GM06990 (cell line): ENCODE data around the gene NAP1L5.

Experiments
- DNase-seq: peaks from one replicate; pipeline ENCODE4 v3.0.0-alpha.2; 2011; ENCODE audit not compliant: insufficient read length; ENCODE audit errors: extremely low read depth
- H3K27me3 ChIP-seq: replicated peaks from 2 replicates; pipeline ENCODE4 v1.6.0; 2011; ENCODE audit warnings: low read length; ENCODE audit not compliant: control insufficient read depth, insufficient read depth
- H3K36me3 ChIP-seq: 2 replicates; pipeline ENCODE4 v1.5.1; 2011; ENCODE audit warnings: low read length; ENCODE audit not compliant: control insufficient read depth, insufficient read depth
- H3K4me3 ChIP-seq: replicated peaks from 2 replicates; pipeline ENCODE4 v1.5.1; 2011; ENCODE audit warnings: low read depth, mild to moderate bottlenecking, control low read depth, low read length
- TF ChIP-seq, protein P1 (sequence below): IDR thresholded peaks from 2 replicates; pipeline ENCODE4 v1.5.1; 2011; ENCODE audit warnings: low read length, control low read depth, mild to moderate bottlenecking, inconsistent platforms; ENCODE audit not compliant: insufficient read depth, poor library complexity, severe bottlenecking

NAP1L5 gene

DNA sequence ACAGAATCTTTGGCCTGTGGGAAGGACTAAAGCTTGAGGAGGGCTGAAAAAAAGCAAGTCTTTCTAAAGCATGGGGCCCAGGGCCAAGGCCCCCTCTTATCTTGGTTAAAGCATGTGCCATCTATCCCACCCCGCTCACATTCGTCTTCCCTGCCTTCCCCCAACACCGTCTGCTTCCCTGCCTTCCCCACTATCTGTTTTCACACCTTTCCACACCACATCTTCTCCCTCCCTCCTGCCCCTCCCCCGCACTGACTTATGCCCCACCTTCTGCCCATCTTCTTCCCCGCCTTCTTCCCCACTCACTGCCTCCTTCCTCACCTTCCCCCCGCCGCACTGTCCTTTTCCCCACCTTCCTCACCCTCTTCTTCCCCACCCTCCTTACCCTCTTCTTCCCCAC lies 890 bp upstream of the NAP1L5 start:
- Histone ChIP-seq H3K27me3 (no peaks in the 10 kb centered on the region), H3K36me3 (no peaks in the 10 kb centered on the region; the same call in 1 of the 2 replicates), H3K4me3 (no peak overlapping the region)
- TF ChIP-seq, protein P1, sequence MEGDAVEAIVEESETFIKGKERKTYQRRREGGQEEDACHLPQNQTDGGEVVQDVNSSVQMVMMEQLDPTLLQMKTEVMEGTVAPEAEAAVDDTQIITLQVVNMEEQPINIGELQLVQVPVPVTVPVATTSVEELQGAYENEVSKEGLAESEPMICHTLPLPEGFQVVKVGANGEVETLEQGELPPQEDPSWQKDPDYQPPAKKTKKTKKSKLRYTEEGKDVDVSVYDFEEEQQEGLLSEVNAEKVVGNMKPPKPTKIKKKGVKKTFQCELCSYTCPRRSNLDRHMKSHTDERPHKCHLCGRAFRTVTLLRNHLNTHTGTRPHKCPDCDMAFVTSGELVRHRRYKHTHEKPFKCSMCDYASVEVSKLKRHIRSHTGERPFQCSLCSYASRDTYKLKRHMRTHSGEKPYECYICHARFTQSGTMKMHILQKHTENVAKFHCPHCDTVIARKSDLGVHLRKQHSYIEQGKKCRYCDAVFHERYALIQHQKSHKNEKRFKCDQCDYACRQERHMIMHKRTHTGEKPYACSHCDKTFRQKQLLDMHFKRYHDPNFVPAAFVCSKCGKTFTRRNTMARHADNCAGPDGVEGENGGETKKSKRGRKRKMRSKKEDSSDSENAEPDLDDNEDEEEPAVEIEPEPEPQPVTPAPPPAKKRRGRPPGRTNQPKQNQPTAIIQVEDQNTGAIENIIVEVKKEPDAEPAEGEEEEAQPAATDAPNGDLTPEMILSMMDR = no peak
- no peak for DNase-seq

GRCh38 chr4:88697141-88697540 lies 488 bp downstream of the NAP1L5 start:
- TF ChIP-seq, protein P1 = no peak
- Histone ChIP-seq H3K4me3 (peak overlapping the region; percentile 67), H3K36me3 (no peaks in the 10 kb centered on the region), H3K27me3 (no peaks in the 10 kb centered on the region)
- DNase-seq = peak; percentile 6

DNA sequence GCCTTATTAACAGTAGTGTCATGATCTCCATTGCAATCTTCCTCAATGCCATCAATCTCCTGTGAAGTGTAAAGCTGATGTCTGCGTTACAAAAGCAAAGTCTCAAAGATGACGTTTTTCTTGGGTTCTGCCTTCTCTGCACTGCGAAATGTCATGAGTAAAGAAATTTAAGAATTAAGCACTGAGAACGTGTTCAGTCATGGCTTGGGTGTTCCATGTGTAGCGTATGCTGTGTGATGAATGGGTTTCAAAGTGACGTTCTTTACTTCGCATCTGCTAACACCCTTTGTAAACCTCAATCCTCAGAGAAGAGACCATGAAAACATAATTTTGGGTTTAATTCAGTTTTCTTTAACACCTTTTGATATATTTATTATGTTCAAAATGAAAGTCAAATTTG lies 999 bp downstream of the NAP1L5 start:
- Histone ChIP-seq H3K27me3 (no peaks in the 10 kb centered on the region), H3K4me3 (no peak overlapping the region), H3K36me3 (no peaks in the 10 kb centered on the region)
- no peak for DNase-seq
- TF ChIP-seq, protein P1 = no peak

DNA sequence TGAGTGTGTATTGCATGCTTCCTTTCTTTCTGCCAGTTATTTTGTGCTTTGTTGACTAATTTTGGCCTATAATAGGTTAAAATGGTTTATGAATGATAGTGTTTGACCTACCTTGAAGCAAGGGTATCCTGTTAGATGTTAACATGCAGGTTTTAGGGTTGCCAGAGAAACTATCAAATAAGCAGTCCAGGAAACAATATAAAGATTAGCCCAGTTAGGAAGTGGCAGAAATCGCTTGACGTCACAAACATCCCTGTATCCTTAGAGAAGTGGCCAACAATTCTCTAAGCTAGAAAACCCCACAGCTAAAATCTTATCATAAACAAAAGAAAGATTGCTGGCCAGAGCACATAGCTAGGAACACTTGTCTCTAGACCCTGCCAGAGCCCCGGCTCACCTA lies 3.8 kb downstream of the NAP1L5 start:
- H3K4me3 ChIP-seq = no peak overlapping the region
- DNase-seq = no peak
- TF ChIP-seq, protein P1 = no peak
- H3K36me3 ChIP-seq = no peaks in the 10 kb centered on the region
- H3K27me3 ChIP-seq = no peaks in the 10 kb centered on the region

- TF ChIP-seq, protein P1 = no peak
- no peak for DNase-seq
- Histone ChIP-seq H3K4me3 (no peak overlapping the region), H3K36me3 (no peaks in the 10 kb centered on the region), H3K27me3 (no peaks in the 10 kb centered on the region)
Observed at GRCh38 chr4:88690355-88690754, 7.3 kb downstream of the NAP1L5 start.

GRCh38 chr4:88681209-88681608 lies 16.4 kb downstream of the NAP1L5 start:
- TF ChIP-seq, protein P1 = no peak
- no peaks in the 10 kb centered on the region for H3K27me3 ChIP-seq
- DNase-seq = no peak
- no peak overlapping the region for H3K4me3 ChIP-seq
- no peaks in the 10 kb centered on the region; the same call in 1 of the 2 replicates for H3K36me3 ChIP-seq
